AG08396 (cell line): ENCODE results near the gene WRNIP1.
A peak's percentile ranks its signal among the peaks of the same experiment; 100 is the strongest.

Source experiments
- DNase-seq: peaks from one replicate; pipeline ENCODE4 v3.0.0; 2012; ENCODE audit warnings: low spot score, mixed read lengths

The WRNIP1 gene

DNA sequence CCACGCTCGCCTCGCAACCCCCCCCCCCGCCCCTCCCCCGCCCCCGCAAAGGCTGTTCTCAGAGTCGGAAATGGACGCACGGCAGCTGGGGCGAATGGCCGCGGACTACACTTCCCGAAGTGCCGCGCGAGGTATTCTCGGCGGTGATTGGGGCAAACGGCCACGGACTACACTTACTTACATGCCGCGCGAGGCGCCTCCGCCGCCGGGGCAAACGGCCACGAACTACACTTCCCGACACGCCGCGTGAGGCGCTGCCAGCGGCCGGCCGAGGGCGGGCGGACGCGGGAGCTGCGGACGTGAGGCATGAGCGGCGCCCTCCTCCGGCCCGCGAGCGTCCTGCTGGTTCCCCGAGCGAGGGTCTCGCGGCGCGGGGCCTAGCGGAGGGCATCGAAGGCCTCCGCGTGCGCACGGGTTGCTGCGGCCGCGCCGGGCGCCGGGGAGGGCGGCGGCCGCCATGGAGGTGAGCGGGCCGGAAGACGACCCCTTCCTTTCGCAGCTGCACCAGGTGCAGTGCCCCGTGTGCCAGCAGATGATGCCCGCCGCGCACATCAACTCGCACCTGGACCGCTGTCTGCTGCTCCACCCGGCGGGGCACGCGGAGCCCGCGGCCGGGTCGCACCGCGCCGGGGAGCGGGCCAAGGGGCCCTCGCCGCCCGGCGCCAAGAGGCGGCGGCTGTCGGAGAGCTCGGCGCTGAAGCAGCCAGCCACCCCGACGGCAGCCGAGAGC is at the start of gene WRNIP1:
TSS of gene WRNIP1 (plus strand) at position 228 of the 730 bp plus-strand sequence. CDS start at position 458, 230 bp downstream.
- peak; percentile 98 for DNase-seq

DNA sequence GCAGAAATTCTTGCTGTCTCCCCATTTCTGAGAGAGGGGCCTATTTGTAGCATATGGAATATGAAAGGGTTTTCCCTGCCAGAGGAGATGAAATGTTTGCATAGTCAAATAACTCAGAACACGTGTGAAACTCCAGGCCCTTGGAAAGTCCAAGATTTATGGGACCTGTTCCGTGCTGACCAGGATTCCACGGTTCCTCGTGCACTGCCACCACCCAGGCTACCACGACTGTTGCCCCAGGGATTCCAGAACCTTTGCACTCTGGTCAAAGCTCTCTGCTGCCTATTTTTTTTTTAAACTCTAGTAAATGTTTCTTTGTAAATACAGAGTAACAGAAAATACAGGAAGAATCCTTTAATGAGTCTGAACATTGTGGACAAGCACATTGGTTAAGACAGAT is 49.5 kb upstream of the WRNIP1 start:
- no peak for DNase-seq

DNA sequence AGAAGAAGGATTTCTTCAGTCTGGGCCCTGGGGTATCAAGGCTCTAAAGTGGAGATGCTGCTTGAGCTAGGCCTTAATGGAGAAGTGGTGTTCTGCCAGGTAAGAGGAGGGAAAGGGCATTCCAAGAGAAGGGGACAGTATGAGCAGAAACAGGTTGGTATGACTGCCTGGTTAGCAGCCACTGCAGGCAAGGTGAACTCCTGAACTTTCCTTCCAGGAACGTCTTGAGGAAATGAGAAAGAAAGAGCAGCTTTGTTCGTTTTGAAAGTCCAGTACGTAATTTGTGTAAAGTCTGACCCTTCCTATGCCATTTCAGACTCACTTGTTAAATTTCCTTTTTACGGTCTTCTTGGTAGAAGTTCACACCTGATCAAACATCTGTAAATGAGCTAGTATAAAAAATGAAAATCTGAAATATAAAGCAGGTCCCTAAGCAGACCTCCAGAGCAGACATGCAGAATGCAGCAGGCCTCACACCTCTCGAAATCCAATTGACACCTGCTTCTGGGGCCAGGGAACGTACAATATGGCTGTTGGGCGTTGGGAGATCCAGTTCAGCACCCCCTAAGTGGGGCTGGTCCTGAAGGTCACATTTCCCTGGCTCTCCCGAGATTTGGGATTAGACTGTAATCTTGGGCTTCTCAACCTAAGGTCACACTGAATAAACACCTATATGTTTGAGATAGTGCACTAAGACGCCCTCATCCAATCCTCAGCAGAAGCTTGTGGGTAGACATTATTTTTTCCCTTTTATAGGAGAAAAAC is 48.1 kb upstream of the WRNIP1 start:
- DNase-seq, result no peak

DNA sequence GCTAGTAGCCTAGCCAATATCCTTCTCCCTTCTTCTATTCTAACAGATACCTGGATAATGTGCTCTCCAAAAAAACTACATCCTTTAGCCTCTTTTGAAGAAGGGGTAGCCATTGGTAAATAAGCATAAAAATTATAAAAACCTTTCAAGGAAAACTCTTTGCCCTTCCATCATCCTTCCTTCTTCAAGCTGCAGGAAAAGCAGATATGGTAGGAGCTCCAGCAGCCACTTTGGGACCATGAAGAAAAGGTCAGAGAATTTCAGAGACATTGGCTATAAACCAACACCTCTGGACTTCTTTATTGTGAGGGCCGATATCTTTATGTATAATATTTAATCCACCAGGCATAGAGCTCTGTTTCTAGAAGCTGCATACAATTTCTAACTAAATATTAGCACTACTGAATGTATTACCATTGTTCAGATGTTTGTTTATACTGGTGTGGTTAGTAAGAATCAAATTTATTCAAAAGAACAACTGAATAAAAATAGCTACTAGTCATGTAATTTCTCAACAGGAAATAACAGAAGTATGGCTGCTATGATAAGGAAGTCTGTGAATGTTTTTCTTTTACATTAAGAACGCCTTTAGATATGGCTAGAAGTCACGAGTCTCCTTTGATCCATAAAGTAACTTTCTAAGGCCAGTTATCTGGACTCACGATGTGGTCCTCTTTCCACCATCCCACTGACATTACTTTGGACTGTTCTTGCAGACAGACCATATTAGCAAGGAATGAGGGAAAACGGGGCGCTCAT is 46.7 kb upstream of the WRNIP1 start:
- no peak for DNase-seq

GRCh38 chr6:2719093-2719455 is 46.1 kb upstream of the WRNIP1 start:
- no peak for DNase-seq

- no peak for DNase-seq
Measured at GRCh38 chr6:2721219-2721618, 44.0 kb upstream of the WRNIP1 start.

- DNase-seq, result no peak
Measured at GRCh38 chr6:2725364-2725988, 39.7 kb upstream of the WRNIP1 start.

GRCh38 chr6:2725999-2726567 is 39.1 kb upstream of the WRNIP1 start:
- DNase-seq, result no peak

DNA sequence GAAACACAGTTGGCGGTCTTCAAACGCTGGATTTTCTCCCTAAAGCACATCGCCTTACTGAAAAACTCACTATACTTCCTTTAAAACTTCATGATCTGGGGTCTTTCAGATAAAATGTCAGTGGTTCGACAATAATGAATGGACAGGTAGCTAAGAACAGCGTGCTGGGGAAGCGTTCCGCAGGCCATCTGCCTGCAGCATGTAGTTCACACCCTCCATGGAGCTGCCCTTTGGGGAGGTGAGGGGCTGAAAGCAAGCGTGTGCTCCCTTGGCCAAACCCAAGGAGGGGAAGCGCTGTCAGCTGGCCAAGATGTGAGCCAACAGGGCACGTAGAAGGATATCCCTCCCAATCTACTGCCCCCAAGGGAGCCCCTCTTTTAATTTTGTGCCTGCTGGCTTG is 35.3 kb upstream of the WRNIP1 start:
- DNase-seq, result no peak

DNA sequence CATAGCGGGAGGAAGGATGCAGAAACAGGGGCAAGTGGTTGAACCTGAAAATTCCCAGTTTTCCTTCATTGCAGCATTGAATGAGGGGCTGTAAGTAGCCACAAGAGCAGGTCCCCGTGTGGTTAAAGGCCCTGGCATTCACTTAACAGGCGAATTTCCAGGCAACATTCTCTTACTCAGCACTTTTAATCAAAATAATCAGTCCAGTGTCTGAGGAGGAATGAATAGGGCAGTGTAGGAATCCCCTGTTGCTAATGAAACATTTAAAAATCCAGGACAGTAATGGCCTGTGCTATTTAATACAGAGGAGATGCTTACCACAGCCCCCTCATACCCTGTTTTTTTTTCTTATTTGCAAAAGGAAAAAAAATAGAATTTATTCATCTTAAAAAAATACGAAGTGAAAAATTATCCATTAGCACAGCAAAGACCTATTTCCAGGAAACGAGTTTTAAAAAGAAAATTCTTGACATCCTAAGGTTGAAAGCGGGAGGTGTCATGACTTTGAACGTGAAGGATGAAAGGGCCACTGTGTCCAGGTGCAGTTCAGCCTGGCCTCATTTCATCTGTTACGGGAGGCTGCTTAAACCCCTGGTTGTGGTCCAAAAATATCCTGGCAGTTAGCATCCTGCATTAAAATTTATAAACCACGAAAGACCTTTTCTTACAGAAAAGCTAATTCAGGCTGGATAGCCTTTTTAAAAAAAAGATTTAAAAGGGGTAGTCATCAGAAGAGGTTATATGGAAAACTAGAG is 34.7 kb upstream of the WRNIP1 start:
- DNase-seq, result no peak

DNA sequence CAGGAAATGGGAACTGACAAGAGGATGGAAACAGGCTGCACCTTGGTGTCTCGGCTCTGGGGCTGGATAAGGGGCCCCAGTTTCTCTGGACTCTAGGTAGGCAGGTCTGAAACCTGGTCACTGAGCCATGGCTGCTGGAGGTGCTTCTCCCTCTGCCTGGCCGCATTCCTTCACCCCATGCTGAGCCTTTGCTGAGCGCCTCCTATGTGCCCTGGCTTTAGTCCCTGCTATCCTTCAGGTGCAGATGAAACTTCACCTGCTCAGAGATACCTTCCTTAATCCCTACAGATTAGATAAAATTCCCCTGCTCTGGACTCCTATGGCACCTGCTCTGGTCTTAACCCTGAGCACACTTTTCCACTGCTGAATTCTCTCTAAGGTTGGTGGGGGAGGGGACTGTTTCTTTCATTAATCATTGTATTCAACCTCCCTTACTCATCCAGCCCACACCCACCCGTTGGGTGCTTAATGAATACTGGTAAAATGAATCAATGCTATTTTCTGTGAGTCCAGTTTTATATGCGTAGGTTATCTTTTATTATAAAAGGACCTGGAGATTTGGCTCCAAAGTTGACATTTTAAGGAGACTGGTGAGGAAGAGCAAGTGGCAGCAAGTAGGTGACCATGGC is 33.8 kb upstream of the WRNIP1 start:
- no peak for DNase-seq

DNA sequence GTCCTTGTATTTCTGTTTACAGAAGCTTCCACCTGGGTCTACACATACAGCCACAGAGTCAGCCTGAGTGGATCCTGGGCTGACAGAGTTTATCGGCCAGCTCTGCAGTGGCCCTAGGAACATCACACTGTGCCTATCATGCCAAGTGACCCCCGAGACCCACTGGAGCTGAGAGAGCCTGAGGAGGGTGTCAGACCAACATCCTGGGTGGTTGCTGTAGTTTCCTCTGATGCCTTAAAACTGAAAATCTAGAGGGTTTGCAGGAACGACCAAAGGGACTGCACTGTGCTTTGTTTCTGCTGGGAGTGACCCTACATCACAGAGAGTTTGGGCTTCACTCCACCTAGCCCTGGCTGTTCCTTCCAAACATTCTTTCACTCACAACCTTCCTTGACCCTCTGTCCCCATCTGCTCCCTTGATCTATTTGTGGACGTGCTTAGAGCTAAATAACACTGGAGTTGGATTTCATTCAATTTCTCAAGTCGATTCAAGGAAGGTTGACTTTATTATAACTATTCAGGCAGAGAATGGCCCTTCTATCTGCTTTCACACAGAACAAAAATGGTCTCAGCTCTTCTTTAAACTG is 32.6 kb upstream of the WRNIP1 start:
- no peak for DNase-seq

- DNase-seq, result no peak
Measured at GRCh38 chr6:2733324-2733723, 31.9 kb upstream of the WRNIP1 start.

- DNase-seq, result no peak
Measured at GRCh38 chr6:2733736-2734480, 31.3 kb upstream of the WRNIP1 start.

DNA sequence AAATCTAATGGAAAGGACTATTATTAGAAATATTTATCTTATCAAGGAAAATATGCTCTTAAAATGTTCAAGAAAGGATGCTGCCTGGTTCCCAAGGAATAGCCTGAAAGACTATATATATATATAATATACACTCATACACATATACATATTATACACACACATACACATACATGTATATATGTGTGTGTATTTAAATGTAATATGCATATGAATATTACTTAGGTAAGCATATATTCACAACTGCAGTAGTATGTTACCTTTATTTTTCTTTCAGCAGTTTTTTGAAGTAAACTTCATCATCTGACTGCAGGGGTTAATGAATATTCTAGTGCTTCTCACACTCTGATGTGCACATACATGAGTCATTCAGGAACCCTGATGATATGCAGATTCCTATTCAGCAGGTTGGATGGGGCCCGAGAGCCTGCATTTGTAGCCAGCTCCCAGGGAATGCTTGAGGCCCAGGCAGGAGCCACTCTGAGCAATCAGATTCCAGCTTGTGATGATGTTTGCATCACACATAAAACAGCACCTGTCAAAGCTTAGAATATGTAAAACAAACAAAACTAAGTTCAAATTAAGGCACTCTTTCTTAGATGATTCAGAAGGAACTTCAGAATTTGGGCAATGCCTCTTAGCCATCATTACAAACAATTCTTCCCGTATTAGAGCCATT is 30.6 kb upstream of the WRNIP1 start:
- no peak for DNase-seq

GRCh38 chr6:2737885-2738284 is 27.3 kb upstream of the WRNIP1 start:
- DNase-seq, result no peak

GRCh38 chr6:2738373-2738979 is 26.7 kb upstream of the WRNIP1 start:
- peak; percentile 68 for DNase-seq

DNA sequence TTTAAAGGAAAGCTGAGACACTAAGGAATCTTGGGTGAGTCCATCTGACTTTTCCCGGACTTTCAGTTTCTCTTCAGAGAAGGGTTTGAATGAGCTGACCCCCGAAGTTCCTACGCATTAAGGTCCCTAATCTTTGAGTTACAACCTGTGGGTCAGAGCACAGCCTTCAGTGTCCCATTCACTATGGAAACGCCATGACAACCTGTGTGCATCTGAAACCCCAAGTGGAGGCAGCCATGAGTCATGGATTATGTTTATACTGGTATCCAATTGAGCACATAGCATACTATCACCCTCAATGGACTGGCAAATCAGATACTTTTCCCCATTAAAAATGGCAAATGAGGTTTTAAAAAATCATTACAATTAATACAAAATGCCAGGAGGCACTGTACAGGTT is 25.9 kb upstream of the WRNIP1 start:
- DNase-seq, result peak; percentile 78

DNA sequence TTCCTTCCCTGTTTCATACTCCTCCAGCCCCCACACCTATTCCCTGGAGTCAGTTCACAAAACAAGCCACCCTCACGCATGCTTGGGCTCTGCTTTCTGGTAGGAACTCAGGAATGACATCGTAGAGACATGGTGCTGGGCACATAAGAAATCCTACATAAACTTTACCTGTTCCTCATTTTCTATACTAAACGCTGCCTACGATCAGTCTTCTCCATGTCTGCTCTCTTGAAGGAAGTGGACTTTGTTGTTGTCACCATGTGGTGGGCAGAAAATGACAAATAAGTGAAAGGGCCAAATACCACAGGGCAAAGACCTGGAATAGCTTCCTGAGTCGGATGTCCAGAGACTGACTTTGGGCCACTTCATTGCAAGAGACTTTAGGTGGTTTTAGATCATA is 24.6 kb upstream of the WRNIP1 start:
- DNase-seq, result no peak
